ENCODE measurements around the gene USP38.

USP38 gene

DNA sequence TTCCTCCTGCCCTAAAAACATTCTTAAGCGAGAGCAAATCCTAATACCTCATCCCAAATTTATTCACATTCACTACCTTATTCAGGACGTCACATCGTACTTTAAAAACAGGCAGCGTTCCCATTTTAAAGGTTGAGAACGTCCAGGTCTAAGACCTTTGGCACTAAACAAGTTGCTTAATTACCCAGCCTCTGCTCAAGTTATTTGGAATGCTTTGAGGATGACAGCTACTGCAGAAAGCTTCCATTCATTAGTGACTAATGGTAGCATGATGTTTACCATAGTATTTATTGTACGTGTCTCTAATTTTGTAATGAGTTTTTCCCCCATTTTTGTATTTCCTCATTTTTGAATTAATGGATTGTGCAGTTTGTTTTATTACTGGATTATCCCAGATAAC, 1.5 kb downstream of the USP38 start:
- H3K9ac ChIP-seq (ENCODE audit: low read depth, low read length): peak overlapping the region; percentile 82
- H3K4me3 ChIP-seq (ENCODE audit: low read depth in 1 of 2, low read length in 2 of 2): peak overlapping the region; percentile 74 to 76; a peak in 3 of 4 replicates
- peaks cover 61% of the 10 kb centered on the region for H3K4me1 ChIP-seq (ENCODE audit: insufficient read depth, low read length)
- TF ChIP-seq, protein P1, sequence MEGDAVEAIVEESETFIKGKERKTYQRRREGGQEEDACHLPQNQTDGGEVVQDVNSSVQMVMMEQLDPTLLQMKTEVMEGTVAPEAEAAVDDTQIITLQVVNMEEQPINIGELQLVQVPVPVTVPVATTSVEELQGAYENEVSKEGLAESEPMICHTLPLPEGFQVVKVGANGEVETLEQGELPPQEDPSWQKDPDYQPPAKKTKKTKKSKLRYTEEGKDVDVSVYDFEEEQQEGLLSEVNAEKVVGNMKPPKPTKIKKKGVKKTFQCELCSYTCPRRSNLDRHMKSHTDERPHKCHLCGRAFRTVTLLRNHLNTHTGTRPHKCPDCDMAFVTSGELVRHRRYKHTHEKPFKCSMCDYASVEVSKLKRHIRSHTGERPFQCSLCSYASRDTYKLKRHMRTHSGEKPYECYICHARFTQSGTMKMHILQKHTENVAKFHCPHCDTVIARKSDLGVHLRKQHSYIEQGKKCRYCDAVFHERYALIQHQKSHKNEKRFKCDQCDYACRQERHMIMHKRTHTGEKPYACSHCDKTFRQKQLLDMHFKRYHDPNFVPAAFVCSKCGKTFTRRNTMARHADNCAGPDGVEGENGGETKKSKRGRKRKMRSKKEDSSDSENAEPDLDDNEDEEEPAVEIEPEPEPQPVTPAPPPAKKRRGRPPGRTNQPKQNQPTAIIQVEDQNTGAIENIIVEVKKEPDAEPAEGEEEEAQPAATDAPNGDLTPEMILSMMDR (IDR thresholded peaks at IDR 0.05; ENCODE audit: borderline replicate concordance, extremely low read depth, low read length, poor library complexity, severe bottlenecking): no peak
- no peak for TF ChIP-seq EZH2 (IDR thresholded peaks at IDR 0.05; ENCODE audit: borderline replicate concordance, low read depth, low read length, severe bottlenecking)
- H3K4me2 ChIP-seq (ENCODE audit: insufficient read depth, low read length): peak overlapping the region; percentile 89
- no peaks in the 10 kb centered on the region for H3K27me3 ChIP-seq (ENCODE audit: insufficient read depth, low read length, poor library complexity)
- H3K27ac ChIP-seq (ENCODE audit: low read length): peak overlapping the region; percentile 52; the same call in 1 of the 2 replicates
- peaks cover 43% of the 10 kb centered on the region for H3K36me3 ChIP-seq (ENCODE audit: insufficient read depth, low read length)
- ATAC-seq (ENCODE audit: insufficient read depth, low read depth) (no peak), DNase-seq (no peak)
- H4K20me1 ChIP-seq (ENCODE audit: insufficient read depth, low read length): peaks cover 28% of the 10 kb centered on the region
- no peaks in the 10 kb centered on the region for H3K9me3 ChIP-seq (ENCODE audit: insufficient read depth, low read length, severe bottlenecking)
- no peak overlapping the region for H2AFZ ChIP-seq (ENCODE audit: low read depth, low read length)
- H3K79me2 ChIP-seq (ENCODE audit: insufficient read depth, low read length): peaks cover 76% of the 10 kb centered on the region

DNA sequence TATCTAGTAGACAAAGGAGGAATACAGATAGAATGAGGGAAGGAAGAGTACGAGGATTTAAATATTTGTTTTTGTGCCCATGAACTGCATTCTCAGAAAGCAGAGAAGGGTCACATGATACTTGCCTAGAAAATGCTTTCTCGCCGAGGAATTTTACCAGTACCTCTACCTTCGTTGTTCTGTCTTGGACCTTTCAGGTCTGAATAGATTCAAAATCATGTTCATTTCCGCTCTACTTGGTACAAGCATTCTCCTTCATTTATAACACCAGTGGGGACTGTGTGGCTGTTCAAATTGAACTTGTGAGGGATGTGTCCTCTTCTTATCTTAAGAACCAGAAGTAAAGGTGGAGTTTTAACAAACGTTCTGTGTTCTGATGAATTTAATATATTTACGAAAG, 1.9 kb downstream of the USP38 start:
- H3K4me2 ChIP-seq (ENCODE audit: insufficient read depth, low read length): peak overlapping the region; percentile 89
- peaks cover 80% of the 10 kb centered on the region for H3K79me2 ChIP-seq (ENCODE audit: insufficient read depth, low read length)
- H3K9me3 ChIP-seq (ENCODE audit: insufficient read depth, low read length, severe bottlenecking): no peaks in the 10 kb centered on the region
- H3K9ac ChIP-seq (ENCODE audit: low read depth, low read length): peak overlapping the region; percentile 82
- peak overlapping the region; percentile 74 to 76; a peak in 3 of 4 replicates for H3K4me3 ChIP-seq (ENCODE audit: low read depth in 1 of 2, low read length in 2 of 2)
- peaks cover 28% of the 10 kb centered on the region for H4K20me1 ChIP-seq (ENCODE audit: insufficient read depth, low read length)
- ATAC-seq (ENCODE audit: insufficient read depth, low read depth): no peak
- H2AFZ ChIP-seq (ENCODE audit: low read depth, low read length): no peak overlapping the region
- peaks cover 65% of the 10 kb centered on the region for H3K4me1 ChIP-seq (ENCODE audit: insufficient read depth, low read length)
- peaks cover 47% of the 10 kb centered on the region for H3K36me3 ChIP-seq (ENCODE audit: insufficient read depth, low read length)
- TF ChIP-seq EZH2 (IDR thresholded peaks at IDR 0.05; ENCODE audit: borderline replicate concordance, low read depth, low read length, severe bottlenecking): no peak
- TF ChIP-seq, protein P1 (IDR thresholded peaks at IDR 0.05; ENCODE audit: borderline replicate concordance, extremely low read depth, low read length, poor library complexity, severe bottlenecking): no peak
- peak overlapping the region; percentile 52 for H3K27ac ChIP-seq (ENCODE audit: low read length)
- no peaks in the 10 kb centered on the region for H3K27me3 ChIP-seq (ENCODE audit: insufficient read depth, low read length, poor library complexity)
- no peak for DNase-seq

DNA sequence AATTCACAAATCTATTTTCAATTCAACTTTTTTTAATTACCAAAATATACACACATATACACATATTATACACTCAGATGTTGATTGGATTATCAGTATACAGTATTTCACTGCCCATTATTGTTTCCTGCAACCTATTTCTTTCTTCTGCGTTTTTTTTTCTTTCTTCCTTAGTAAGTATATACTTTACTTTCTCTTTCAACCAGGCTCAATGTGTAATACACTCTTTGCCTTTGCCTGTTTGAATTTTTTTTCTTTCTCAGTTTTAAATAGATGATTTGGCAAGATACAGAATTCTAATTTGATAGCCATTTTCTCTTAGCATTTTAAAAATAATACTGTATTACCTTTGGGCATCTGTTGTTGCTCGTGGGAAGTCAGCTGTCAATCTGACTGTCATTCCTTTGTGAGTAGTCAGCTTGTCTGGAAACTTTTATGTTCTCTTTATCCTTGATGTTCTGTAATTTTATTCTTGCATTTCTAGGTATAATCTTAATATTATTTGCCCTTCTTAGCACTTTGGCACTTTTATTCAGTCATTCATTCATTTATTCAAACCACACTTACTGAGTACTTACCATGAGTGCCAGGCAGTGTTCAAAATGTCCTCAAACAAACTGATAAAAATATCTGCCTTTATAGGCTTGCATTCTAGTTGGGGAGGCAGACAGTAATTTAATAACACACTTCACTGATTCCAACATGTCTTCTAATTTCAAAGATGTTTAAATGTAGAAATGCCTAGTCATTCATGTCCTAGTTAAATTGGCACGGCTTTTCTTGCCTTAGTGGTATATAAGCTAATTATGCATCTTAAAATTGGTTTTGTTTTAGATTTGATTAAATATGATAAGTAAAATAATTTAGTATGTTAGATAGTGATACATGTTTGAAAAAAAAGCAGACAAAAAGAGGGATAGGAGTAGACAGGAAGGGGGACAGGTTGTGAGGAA, 3.7 kb downstream of the USP38 start:
- DNase-seq: no peak
- no peak for TF ChIP-seq EZH2 (IDR thresholded peaks at IDR 0.05; ENCODE audit: borderline replicate concordance, low read depth, low read length, severe bottlenecking)
- TF ChIP-seq, protein P1 (IDR thresholded peaks at IDR 0.05; ENCODE audit: borderline replicate concordance, extremely low read depth, low read length, poor library complexity, severe bottlenecking): no peak
- Histone ChIP-seq H3K4me1 (ENCODE audit: insufficient read depth, low read length) (peaks cover 55% of the 10 kb centered on the region), H3K36me3 (ENCODE audit: insufficient read depth, low read length) (peaks cover 63% of the 10 kb centered on the region), H2AFZ (ENCODE audit: low read depth, low read length) (no peak overlapping the region), H3K79me2 (ENCODE audit: insufficient read depth, low read length) (peaks cover 97% of the 10 kb centered on the region), H3K27me3 (ENCODE audit: insufficient read depth, low read length, poor library complexity) (no peaks in the 10 kb centered on the region), H3K9me3 (ENCODE audit: insufficient read depth, low read length, severe bottlenecking) (no peaks in the 10 kb centered on the region), H3K27ac (ENCODE audit: low read length) (peak overlapping the region; percentile 35; the same call in 1 of the 2 replicates), H3K9ac (ENCODE audit: low read depth, low read length) (peak overlapping the region; percentile 82), H3K4me2 (ENCODE audit: insufficient read depth, low read length) (peak overlapping the region; percentile 89), H4K20me1 (ENCODE audit: insufficient read depth, low read length) (peaks cover 28% of the 10 kb centered on the region), H3K4me3 (ENCODE audit: low read depth in 1 of 2, low read length in 2 of 2) (peak overlapping the region; percentile 74 to 76; a peak in 3 of 4 replicates)
- no peak for ATAC-seq (ENCODE audit: insufficient read depth, low read depth)
